HepG2 (cell line): Measurements from ENCODE around the gene TST. TPM values are rescaled to one million over a fixed set of nuclear protein-coding genes. Genes with fewer than 3 reads are reported as not detected.

Experiments
- ATAC-seq: fragments of 200-7000 bp; cut with Tn5 transposase; 3 replicates; pipeline ENCODE4 v1.9.1; 2020; ENCODE audit warnings: mild to moderate bottlenecking, moderate library complexity
- BruUV-seq: library from RNA; stranded (reverse); fragments of 400-500 nt; replicated peaks from 2 replicates; lab custom pipeline; 2021; lab: Mats Ljungman, UMichigan
- CTCF ChIA-PET: fragments of 300-600 bp; formaldehyde crosslinking; extraction: SDS; loops from one replicate; lab custom pipeline; 2021; ENCODE audit warnings: low total read pairs, inconsistent platforms, low intra/inter-chr PET ratio; lab: Yijun Ruan, JAX
- POLR2A ChIA-PET: fragments of 350-600 bp; sonication (Branson Sonifier 250); formaldehyde crosslinking; loops from one replicate; lab custom pipeline; 2020; ENCODE audit warnings: antibody characterized with exemption, inconsistent platforms; lab: Yijun Ruan, JAX
- DNase-seq: peaks from one replicate; pipeline ENCODE4 v3.0.0-alpha.2; 2015; ENCODE audit warnings: low spot score
- FAIRE-seq: peaks from 3 replicates; lab custom pipeline; 2011; peaks lifted over from hg19 to GRCh38; lab: Jason Lieb, UNC
- H2AFZ ChIP-seq: one replicate; pipeline ENCODE4 v1.6.1; 2011; ENCODE audit warnings: low read length, inconsistent platforms
- H3K27ac ChIP-seq: fragments of 300-600 bp; 3 replicates; pipeline ENCODE4 v1.8.0; 2011; ENCODE audit warnings: mixed run types, mild to moderate bottlenecking, mixed read lengths, low read length, inconsistent platforms; ENCODE audit not compliant: insufficient read depth; ENCODE audit errors: extremely low read length
- H3K27me3 ChIP-seq, 2 experiments: fragments of 200-600 bp in 1 of 2; 2 replicates in 1 of 2; 3 replicates in 1 of 2; pipeline versions ENCODE4 v1.6.0 to v1.8.0; 2011; ENCODE audit warnings: low read length in 2 of 2, mild to moderate bottlenecking in 2 of 2, moderate library complexity in 2 of 2, inconsistent platforms in 1 of 2; ENCODE audit not compliant: insufficient read depth in 2 of 2, control insufficient read depth in 1 of 2
- H3K36me3 ChIP-seq, 2 experiments: fragments of 200-600 bp in 1 of 2; replicated peaks in 1 of 2; 2 replicates in 1 of 2; 3 replicates in 1 of 2; pipeline versions ENCODE4 v1.5.1 to v1.8.0; 2011; ENCODE audit warnings: low read length in 2 of 2, inconsistent platforms in 1 of 2; ENCODE audit not compliant: insufficient read depth in 2 of 2, control insufficient read depth in 1 of 2
- H3K4me1 ChIP-seq: 2 replicates; pipeline ENCODE4 v1.5.1; 2012; ENCODE audit warnings: low read length, inconsistent platforms; ENCODE audit not compliant: insufficient read depth
- H3K4me2 ChIP-seq: 2 replicates; pipeline ENCODE4 v1.6.0; 2011; ENCODE audit warnings: low read depth, low read length, inconsistent platforms
- H3K4me3 ChIP-seq, 3 experiments: fragments of 200-600 bp in 1 of 3; sonication (generic), shearing (Covaris generic) in 1 of 3; replicated peaks in 1 of 3; 2 replicates each; pipeline ENCODE4 v1.5.1; 2011 to 2016; ENCODE audit warnings: low read length in 3 of 3, inconsistent platforms in 2 of 3, low read depth in 2 of 3, mild to moderate bottlenecking in 2 of 3, control low read depth in 1 of 3, mixed read lengths in 1 of 3; ENCODE audit not compliant: insufficient read depth in 1 of 3
- H3K79me2 ChIP-seq: one replicate; pipeline ENCODE4 v1.6.1; 2011; ENCODE audit warnings: low read length, inconsistent platforms; ENCODE audit not compliant: insufficient read depth
- H3K9ac ChIP-seq: 2 replicates; pipeline ENCODE4 v1.6.0; 2011; ENCODE audit warnings: mild to moderate bottlenecking, low read depth, low read length, inconsistent platforms; ENCODE audit not compliant: insufficient read depth
- H3K9me3 ChIP-seq: 2 replicates; pipeline ENCODE4 v1.5.1; 2012; ENCODE audit warnings: mild to moderate bottlenecking, low read length
- H4K20me1 ChIP-seq: 2 replicates; pipeline ENCODE4 v1.6.0; 2011; ENCODE audit warnings: inconsistent platforms, mild to moderate bottlenecking, low read length, moderate library complexity; ENCODE audit not compliant: insufficient read depth
- HMGA1 ChIP-seq: sonication (generic); formaldehyde crosslinking; conservative IDR thresholded peaks from 2 replicates; pipeline ENCODE4 v1.4.0; 2020; ENCODE audit warnings: missing genetic modification reagents
- HNRNPL ChIP-seq: fragments of 200-400 bp; formaldehyde crosslinking; IDR thresholded peaks from 2 replicates; pipeline ENCODE4 v1.6.1; 2017; ENCODE audit warnings: mild to moderate bottlenecking, low read depth, low read length
- HOXA5 ChIP-seq: sonication (generic); formaldehyde crosslinking; IDR thresholded peaks from 2 replicates; pipeline ENCODE4 v1.4.0; 2020; ENCODE audit warnings: missing genetic modification reagents
- MTA1 ChIP-seq: sonication (generic); formaldehyde crosslinking; IDR thresholded peaks from 2 replicates; pipeline ENCODE4 v1.4.0; 2020; ENCODE audit warnings: missing genetic modification reagents, mild to moderate bottlenecking, borderline replicate concordance
- NR2C2 ChIP-seq: sonication (generic); formaldehyde crosslinking; IDR thresholded peaks from 2 replicates; pipeline ENCODE4 v1.4.0; 2020; ENCODE audit warnings: missing genetic modification reagents, mild to moderate bottlenecking, moderate library complexity, borderline replicate concordance
- NR2F6 ChIP-seq, 2 experiments: IDR thresholded peaks; 2 replicates each; pipeline ENCODE4 v1.6.1; 2016; ENCODE audit warnings: antibody characterized with exemption in 1 of 2, mild to moderate bottlenecking in 1 of 2
- POLR2G ChIP-seq: fragments of 200-400 bp; formaldehyde crosslinking; IDR thresholded peaks from 2 replicates; pipeline ENCODE4 v1.6.1; 2018; ENCODE audit warnings: mild to moderate bottlenecking, low read depth, low read length, moderate library complexity
- ZFX ChIP-seq: sonication (generic); formaldehyde crosslinking; IDR thresholded peaks from 2 replicates; pipeline ENCODE4 v1.4.0; 2020; ENCODE audit warnings: mild to moderate bottlenecking, low read depth, missing genetic modification reagents, moderate library complexity
- WGBS: methylation state at CpG from one replicate; pipeline ENCODE4 v1.1.6; 2017; ENCODE audit warnings: low lambda C conversion rate; 5-methylcytosine and 5-hydroxymethylcytosine counted together
- in situ Hi-C: cut with HindIII; loops from 2 replicates; pipeline ENCODE4 v1.10.0; 2017; ENCODE audit warnings: low pct_unique_long_range_greater_than_20kb; ENCODE audit not compliant: extremely low pct_ligation_motif_present
- intact Hi-C: fragments of 100-400 bp; cut with micrococcal nuclease; formaldehyde crosslinking; loops from one replicate; pipeline ENCODE4 v1.10.0; 2022; ENCODE audit not compliant: unreplicated experiment
- polyA plus RNA-seq, 8 experiments: library from polyadenylated mRNA; depleted of rRNA in 3 of 8; stranded (reverse) in 7 of 8; unstranded in 1 of 8; fragments of >200 nt; fragmentation: Illumina TruSeq in 4 of 8; extraction: Trizol in 4 of 8; gene quantifications; 2 replicates each; pipeline versions ENCODE4 v1.2.1 to v1.2.3, GENCODE V29; 2011 to 2016; ENCODE audit warnings: low read depth in 4 of 8, missing spikeins in 1 of 8, mixed read lengths in 1 of 8; ENCODE audit not compliant: insufficient read depth in 1 of 8
- total RNA-seq, 5 experiments: library from RNA; depleted of rRNA; stranded (reverse); fragments of >200 nt; fragmentation: Illumina TruSeq; extraction: Trizol; gene quantifications; 2 replicates each; pipeline ENCODE4 v1.2.3, GENCODE V29; 2016; ENCODE audit warnings: low read depth in 1 of 5
- TF ChIP-seq, protein P1 (sequence below): sonication (generic); formaldehyde crosslinking; IDR thresholded peaks from 2 replicates; pipeline ENCODE4 v1.4.0; 2020; ENCODE audit warnings: missing genetic modification reagents, low read depth, mild to moderate bottlenecking, borderline replicate concordance
- TF ChIP-seq, protein P2 (sequence below): sonication (generic); formaldehyde crosslinking; IDR thresholded peaks from 2 replicates; pipeline ENCODE4 v1.5.1; 2020; ENCODE audit warnings: mild to moderate bottlenecking, missing genetic modification reagents, moderate library complexity

TST gene
- total and polyA plus RNA-seq, 2 of the 13 experiments (the other 11 are each of a cell fraction or from before 2014, with no cell fraction given), result 44.6 to 63.6 TPM

DNA sequence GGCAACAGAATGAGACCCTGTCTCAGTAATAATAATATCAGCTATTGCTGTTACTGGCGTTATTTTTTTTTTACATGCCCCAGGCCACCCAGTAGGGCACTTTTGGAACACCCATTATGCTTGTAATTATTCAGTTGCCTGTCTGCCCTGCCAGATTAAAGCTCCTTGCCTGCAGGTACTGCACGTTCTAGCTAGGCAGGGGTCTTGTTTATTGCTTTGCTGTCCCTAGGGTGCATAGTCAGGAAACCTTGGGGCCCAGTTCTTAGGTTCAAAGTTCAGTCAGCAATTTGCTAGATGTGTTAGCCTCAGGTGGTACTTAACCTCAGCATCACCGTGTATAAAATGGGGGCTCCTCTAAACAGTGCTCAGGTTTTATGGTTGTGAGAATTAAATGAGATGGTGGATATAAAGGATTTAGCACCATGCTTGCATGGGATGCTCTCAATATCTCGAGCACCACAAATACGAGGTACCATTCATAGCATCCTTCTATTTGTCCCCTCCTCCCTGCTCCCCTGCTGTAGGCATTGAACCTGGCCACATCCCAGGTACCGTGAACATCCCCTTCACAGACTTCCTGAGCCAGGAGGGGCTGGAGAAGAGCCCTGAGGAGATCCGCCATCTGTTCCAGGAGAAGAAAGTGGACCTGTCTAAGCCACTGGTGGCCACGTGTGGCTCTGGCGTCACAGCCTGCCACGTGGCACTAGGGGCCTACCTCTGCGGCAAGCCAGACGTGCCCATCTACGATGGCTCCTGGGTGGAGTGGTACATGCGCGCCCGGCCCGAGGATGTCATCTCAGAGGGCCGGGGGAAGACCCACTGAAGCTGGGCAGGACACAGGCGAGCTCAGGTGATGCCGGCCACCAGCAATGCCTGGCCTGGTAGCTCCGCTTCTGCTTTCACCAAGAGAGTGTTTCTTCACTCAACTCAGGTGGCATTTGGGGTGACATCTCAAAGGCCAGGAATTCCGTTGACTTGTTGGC, 9.7 kb upstream of the TST start (continued):
- TF ChIP-seq HNRNPL (0 out of 2 replicates have a peak, but pooled peaks have one; percentile 30), POLR2G (peak; percentile 18; the same call in 1 of the 2 replicates), HOXA5 (CRISPR knock-in tag) (no peak)
- TF ChIP-seq, protein P1, sequence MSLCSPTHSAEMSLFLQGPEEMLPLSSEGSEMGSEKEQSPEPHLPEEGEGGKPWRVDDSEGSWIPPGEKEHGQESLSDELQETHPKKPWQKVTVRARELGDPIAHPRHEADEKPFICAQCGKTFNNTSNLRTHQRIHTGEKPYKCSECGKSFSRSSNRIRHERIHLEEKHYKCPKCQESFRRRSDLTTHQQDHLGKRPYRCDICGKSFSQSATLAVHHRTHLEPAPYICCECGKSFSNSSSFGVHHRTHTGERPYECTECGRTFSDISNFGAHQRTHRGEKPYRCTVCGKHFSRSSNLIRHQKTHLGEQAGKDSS (CRISPR knock-in tag), result peak; percentile 70; the same call in 1 of the 2 replicates
- TF ChIP-seq, all 625 proteins: peak for 11

DNA sequence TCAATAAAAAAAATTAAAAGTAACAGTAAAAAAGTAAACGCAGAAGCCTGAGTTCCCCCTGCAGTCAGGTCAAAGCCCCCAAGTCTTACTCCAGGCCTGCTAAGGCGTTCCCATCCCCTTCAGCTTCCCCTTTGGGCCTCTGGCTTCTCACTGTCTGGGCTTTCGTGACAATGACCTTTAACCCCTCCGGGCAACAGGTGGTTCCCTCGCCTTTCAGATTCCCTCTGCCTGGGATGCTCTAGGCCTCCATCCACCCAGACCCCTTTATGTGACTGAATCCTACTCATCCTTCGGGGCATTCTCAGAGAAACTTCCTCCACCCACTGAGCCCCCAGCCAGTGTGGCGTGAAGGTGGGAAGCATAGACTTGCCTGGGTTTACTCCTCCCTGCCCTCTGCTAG, 8.3 kb upstream of the TST start:
- BruUV-seq, result TSS peak; percentile 5
- no peak overlapping the region for H3K4me2 ChIP-seq
- 88% methylated on average over 7 of the region's 7 CpGs for WGBS
- CTCF ChIA-PET, result no interaction called here
- no peaks in the 10 kb centered on the region for H3K9me3 ChIP-seq
- H3K4me3 ChIP-seq, result no peak overlapping the region
- H2AFZ ChIP-seq, result no peak overlapping the region
- in situ Hi-C loops (no loop called here), intact Hi-C loops (no loop called here)
- peak; percentile 35; the same call in 1 of the 2 replicates for TF ChIP-seq POLR2G
- no peak for TF ChIP-seq HMGA1 (CRISPR knock-in tag)
- no peak for TF ChIP-seq MTA1
- TF ChIP-seq NR2F6 (IDR thresholded peaks at IDR 0.05), result peak; percentile 25; the same call in 1 of the 2 replicates
- no peak for TF ChIP-seq NR2F6 (CRISPR knock-in tag; IDR thresholded peaks at IDR 0.05)
- peak; percentile 47; the same call in 1 of the 2 replicates for TF ChIP-seq NR2C2 (CRISPR knock-in tag)
- TF ChIP-seq, protein P2, sequence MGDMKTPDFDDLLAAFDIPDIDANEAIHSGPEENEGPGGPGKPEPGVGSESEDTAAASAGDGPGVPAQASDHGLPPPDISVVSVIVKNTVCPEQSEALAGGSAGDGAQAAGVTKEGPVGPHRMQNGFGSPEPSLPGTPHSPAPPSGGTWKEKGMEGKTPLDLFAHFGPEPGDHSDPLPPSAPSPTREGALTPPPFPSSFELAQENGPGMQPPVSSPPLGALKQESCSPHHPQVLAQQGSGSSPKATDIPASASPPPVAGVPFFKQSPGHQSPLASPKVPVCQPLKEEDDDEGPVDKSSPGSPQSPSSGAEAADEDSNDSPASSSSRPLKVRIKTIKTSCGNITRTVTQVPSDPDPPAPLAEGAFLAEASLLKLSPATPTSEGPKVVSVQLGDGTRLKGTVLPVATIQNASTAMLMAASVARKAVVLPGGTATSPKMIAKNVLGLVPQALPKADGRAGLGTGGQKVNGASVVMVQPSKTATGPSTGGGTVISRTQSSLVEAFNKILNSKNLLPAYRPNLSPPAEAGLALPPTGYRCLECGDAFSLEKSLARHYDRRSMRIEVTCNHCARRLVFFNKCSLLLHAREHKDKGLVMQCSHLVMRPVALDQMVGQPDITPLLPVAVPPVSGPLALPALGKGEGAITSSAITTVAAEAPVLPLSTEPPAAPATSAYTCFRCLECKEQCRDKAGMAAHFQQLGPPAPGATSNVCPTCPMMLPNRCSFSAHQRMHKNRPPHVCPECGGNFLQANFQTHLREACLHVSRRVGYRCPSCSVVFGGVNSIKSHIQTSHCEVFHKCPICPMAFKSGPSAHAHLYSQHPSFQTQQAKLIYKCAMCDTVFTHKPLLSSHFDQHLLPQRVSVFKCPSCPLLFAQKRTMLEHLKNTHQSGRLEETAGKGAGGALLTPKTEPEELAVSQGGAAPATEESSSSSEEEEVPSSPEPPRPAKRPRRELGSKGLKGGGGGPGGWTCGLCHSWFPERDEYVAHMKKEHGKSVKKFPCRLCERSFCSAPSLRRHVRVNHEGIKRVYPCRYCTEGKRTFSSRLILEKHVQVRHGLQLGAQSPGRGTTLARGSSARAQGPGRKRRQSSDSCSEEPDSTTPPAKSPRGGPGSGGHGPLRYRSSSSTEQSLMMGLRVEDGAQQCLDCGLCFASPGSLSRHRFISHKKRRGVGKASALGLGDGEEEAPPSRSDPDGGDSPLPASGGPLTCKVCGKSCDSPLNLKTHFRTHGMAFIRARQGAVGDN (CRISPR knock-in tag), result 0 out of 2 replicates have a peak, but pooled peaks have one; percentile 18
- TF ChIP-seq ZFX (CRISPR knock-in tag), result peak; percentile 33; the same call in 1 of the 2 replicates
- no peaks in the 10 kb centered on the region for H3K27me3 ChIP-seq
- peaks cover 13 to 41% of the 10 kb centered on the region in 2 experiments for H3K36me3 ChIP-seq
- no peaks in the 10 kb centered on the region for H4K20me1 ChIP-seq
- H3K4me1 ChIP-seq, result peaks cover 97% of the 10 kb centered on the region
- H3K9ac ChIP-seq, result no peak overlapping the region
- peak overlapping the region; percentile 15 for H3K27ac ChIP-seq
- DNase-seq (no peak), FAIRE-seq (no peak), ATAC-seq (no peak)
- H3K79me2 ChIP-seq, result peaks cover 22% of the 10 kb centered on the region
- POLR2A ChIA-PET, result interaction anchor here (1.0 to 13.3 kb wide), 3 partner anchors 9 to 16 kb away, joined by 3 to 383 read pairs (median 6); partner anchors contain the start of genes MPST and TST
